ENCODE data around the gene COL23A1. TPM values are rescaled to one million over a fixed set of nuclear protein-coding genes. Genes with fewer than 3 reads are reported as not detected.

The COL23A1 gene
- polyA plus RNA-seq, 2 of the 4 experiments (the other 2 are of a cell fraction) = not detected

- TF ChIP-seq REST (IDR thresholded peaks at IDR 0.05) = no peak
- no peak for TF ChIP-seq BCL3 (IDR thresholded peaks at IDR 0.05)
- no peak for TF ChIP-seq CHD2 (IDR thresholded peaks at IDR 0.05; ENCODE audit: low read length, partially characterized antibody)
Observed at GRCh38 chr5:178427576-178428197, 162.5 kb downstream of the COL23A1 start (continued).

GRCh38 chr5:178426326-178427130, 163.7 kb downstream of the COL23A1 start:
- ChIA-PET POLR2A (no interaction called here), CTCF (no interaction called here)
- WGBS (ENCODE audit: missing lambda C conversion rate) = 48% methylated on average over 26 of the region's 26 CpGs
- Histone ChIP-seq H3K4me2 (no peak overlapping the region), H3K4me1 (no peaks in the 10 kb centered on the region), H3K27ac (no peak overlapping the region), H3K4me3 (no peak overlapping the region), H3K9me3 (peaks cover 3% of the 10 kb centered on the region; the same call in 2 of the 3 replicates)
- no peak for TF ChIP-seq MAFK (IDR thresholded peaks at IDR 0.05; ENCODE audit: partially characterized antibody)
- TF ChIP-seq ELK1 (IDR thresholded peaks at IDR 0.05; ENCODE audit: low read depth, low read length) = no peak
- no peak for TF ChIP-seq KDM1A (IDR thresholded peaks at IDR 0.05; ENCODE audit: low read depth)
- no peak for TF ChIP-seq CEBPB (IDR thresholded peaks at IDR 0.05)
- no peak for TF ChIP-seq TP53 (CRISPR knock-in tag; IDR thresholded peaks at IDR 0.05)
- TF ChIP-seq MAX (IDR thresholded peaks at IDR 0.05) = no peak
- no peak for TF ChIP-seq CBX2 (IDR thresholded peaks at IDR 0.05; ENCODE audit: borderline replicate concordance, low read depth)
- DNase-seq (ENCODE audit: low read depth in 1 of 2, low spot score in 1 of 2) (no peak), ATAC-seq (no peak), FAIRE-seq (no peak)

- H3K9me3 ChIP-seq = peaks cover 3% of the 10 kb centered on the region; the same call in 1 of the 3 replicates
- H3K4me3 ChIP-seq = no peak overlapping the region
- ATAC-seq (no peak), FAIRE-seq (no peak), DNase-seq (ENCODE audit: low read depth in 1 of 2, low spot score in 1 of 2) (no peak)
- no peak overlapping the region for H3K27ac ChIP-seq
- no peaks in the 10 kb centered on the region for H3K4me1 ChIP-seq
- POLR2A ChIA-PET = no interaction called here
- no peak overlapping the region for H3K4me2 ChIP-seq
- 64% methylated on average over 11 of the region's 12 CpGs for WGBS (ENCODE audit: missing lambda C conversion rate)
- no peak for TF ChIP-seq HOXA7 (CRISPR knock-in tag; IDR thresholded peaks at IDR 0.05)
- TF ChIP-seq RCOR1 (IDR thresholded peaks at IDR 0.05; ENCODE audit: low read depth, low read length) = no peak
- TF ChIP-seq RFX5 (IDR thresholded peaks at IDR 0.05) = no peak
- CTCF ChIA-PET = no interaction called here
Observed at GRCh38 chr5:178425621-178426068, 164.5 kb downstream of the COL23A1 start.

All from A549 (cell line).